ENCODE measurements around the gene ZNF599.
A peak's percentile ranks its signal among the peaks of the same experiment; 100 is the strongest.

The ZNF599 gene

DNA sequence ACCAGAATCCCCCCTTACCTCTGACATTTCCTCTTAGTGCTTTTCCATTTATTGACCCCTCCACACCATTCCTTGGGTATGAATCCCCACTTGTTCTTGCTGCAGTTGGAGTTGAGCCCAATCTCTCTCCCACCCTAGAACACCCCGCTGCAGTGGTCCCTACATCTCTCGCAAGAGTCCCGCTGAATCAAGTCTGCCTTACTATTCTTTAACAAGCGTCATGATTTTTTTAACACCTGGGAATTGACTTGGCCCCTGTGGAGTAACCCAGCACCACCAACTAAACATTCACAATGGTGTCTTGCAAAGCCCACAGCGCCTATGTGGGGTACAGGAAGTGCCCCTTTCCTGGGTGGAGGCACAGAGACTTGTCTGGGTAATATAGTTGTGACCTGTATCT lies 13.2 kb upstream of the ZNF599 start:
- Histone ChIP-seq H3K4me1 (ENCODE audit: control insufficient read depth, insufficient read depth, low read length) (no peaks in the 10 kb centered on the region), H3K36me3 (ENCODE audit: control insufficient read depth, insufficient read depth, low read length) (no peaks in the 10 kb centered on the region), H3K27me3 (ENCODE audit: control insufficient read depth, insufficient read depth, low read length) (no peaks in the 10 kb centered on the region), H3K27ac (ENCODE audit: low read depth, low read length) (no peak overlapping the region), H3K9ac (ENCODE audit: low read length) (no peak overlapping the region), H3K4me3 (ENCODE audit: low read length) (no peak overlapping the region)

DNA sequence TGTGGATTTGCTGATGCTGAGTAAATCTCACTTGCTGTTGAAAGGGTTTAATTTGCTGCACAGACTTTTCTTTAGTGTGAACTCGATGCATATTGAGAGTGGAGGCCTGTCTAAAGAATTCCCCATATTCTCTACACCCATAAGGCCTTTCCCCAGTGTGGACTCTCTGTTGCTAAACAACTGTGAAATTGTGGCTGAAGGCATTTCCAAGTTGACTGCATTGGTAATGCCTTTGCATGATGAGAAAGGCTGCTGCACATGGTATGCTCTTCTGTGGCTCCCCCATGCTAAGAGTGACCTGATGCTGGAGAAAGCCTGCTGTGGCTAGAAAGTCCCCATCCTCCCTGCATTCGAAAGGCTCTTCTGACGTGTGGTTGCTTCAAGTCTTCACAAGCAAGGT lies 6.6 kb upstream of the ZNF599 start:
- Histone ChIP-seq H3K4me3 (ENCODE audit: low read length) (no peak overlapping the region), H3K4me1 (ENCODE audit: control insufficient read depth, insufficient read depth, low read length) (no peaks in the 10 kb centered on the region), H3K9ac (ENCODE audit: low read length) (no peak overlapping the region), H3K36me3 (ENCODE audit: control insufficient read depth, insufficient read depth, low read length) (no peaks in the 10 kb centered on the region), H3K27ac (ENCODE audit: low read depth, low read length) (no peak overlapping the region), H3K27me3 (ENCODE audit: control insufficient read depth, insufficient read depth, low read length) (no peaks in the 10 kb centered on the region)

DNA sequence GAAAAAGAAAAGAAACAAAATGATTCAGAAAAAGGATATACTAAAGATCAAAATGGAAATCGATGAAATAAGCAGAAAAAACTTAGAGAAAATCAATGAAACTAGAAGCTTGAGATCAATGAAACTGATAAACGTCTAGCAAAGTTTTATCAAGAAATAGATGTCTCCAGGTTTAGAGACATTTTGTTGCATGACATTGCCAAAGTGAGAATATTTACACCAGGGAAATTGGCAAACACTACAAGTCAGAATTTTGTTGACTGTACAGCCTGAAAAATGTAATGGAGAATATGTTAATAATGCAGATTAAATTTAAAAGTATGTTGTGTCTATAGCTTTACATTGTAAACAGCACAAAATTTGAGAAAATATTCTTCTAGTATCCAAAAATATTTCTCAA lies 5.3 kb upstream of the ZNF599 start:
- Histone ChIP-seq H3K4me3 (ENCODE audit: low read length) (no peak overlapping the region), H3K9ac (ENCODE audit: low read length) (no peak overlapping the region), H3K27ac (ENCODE audit: low read depth, low read length) (no peak overlapping the region), H3K4me1 (ENCODE audit: control insufficient read depth, insufficient read depth, low read length) (no peaks in the 10 kb centered on the region), H3K36me3 (ENCODE audit: control insufficient read depth, insufficient read depth, low read length) (no peaks in the 10 kb centered on the region), H3K27me3 (ENCODE audit: control insufficient read depth, insufficient read depth, low read length) (no peaks in the 10 kb centered on the region)

DNA sequence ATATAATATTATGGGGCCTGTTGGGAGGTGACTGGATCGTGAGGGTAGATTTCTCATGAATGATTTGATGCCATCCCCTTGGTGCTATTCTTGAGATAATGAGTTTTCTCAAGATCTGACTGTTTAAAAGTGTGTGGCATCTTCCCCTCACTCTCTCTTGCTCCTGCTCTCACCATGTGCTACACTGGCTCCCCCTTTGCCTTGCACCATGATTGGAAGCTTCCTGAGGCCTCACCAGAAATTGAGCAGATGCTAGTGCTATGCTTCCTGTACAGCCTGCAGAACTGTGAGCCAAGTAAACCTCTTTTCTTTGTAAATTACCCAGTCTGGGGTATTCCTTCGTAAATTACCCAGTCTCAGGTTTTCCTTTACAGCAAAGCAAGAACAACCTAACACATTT lies 1.8 kb upstream of the ZNF599 start:
- H3K9ac ChIP-seq (ENCODE audit: low read length) = no peak overlapping the region
- H3K4me1 ChIP-seq (ENCODE audit: control insufficient read depth, insufficient read depth, low read length) = peaks cover 7% of the 10 kb centered on the region
- no peak overlapping the region for H3K27ac ChIP-seq (ENCODE audit: low read depth, low read length)
- H3K36me3 ChIP-seq (ENCODE audit: control insufficient read depth, insufficient read depth, low read length) = no peaks in the 10 kb centered on the region
- no peaks in the 10 kb centered on the region for H3K27me3 ChIP-seq (ENCODE audit: control insufficient read depth, insufficient read depth, low read length)
- H3K4me3 ChIP-seq (ENCODE audit: low read length) = no peak overlapping the region

DNA sequence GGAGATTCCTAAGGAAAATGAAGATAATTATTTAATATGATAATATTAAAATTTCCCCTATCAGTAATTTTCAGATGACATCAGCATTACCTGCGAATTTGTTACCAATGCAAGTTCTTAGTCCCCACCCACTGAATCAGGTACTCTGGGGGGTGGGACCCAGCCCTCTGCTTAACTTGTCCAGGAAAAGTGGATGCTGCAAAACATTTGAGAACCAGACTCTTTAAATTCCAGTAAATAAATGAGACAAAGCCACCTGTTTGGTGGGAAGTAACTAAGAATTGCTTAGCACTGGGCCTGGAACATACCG lies 495 bp upstream of the ZNF599 start:
- Histone ChIP-seq H3K36me3 (ENCODE audit: control insufficient read depth, insufficient read depth, low read length) (peaks cover 5% of the 10 kb centered on the region), H3K9ac (ENCODE audit: low read length) (no peak overlapping the region), H3K27ac (ENCODE audit: low read depth, low read length) (no peak overlapping the region), H3K4me1 (ENCODE audit: control insufficient read depth, insufficient read depth, low read length) (peaks cover 7% of the 10 kb centered on the region), H3K4me3 (ENCODE audit: low read length) (peak overlapping the region; percentile 94), H3K27me3 (ENCODE audit: control insufficient read depth, insufficient read depth, low read length) (no peaks in the 10 kb centered on the region)

DNA sequence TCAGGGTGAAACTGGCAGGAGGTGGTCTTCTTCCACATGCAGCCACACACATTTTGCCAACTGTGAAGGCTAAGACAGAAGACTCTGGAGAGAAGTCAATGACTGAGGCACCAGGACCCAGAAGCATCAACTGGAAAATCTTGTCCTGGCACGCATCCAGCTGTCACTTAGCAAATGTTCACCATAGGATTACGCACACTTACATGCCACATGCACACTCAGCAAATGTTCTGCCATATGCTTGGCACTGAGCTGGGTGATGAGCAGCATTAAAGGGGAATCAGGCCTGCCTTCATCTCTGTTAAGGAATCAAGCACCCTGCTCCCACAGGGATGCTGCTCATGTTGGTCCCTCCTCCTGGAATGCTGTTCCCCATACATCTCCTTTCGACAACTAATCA lies 5.1 kb downstream of the ZNF599 start:
- H3K36me3 ChIP-seq (ENCODE audit: control insufficient read depth, insufficient read depth, low read length) = peaks cover 33% of the 10 kb centered on the region
- peaks cover 7% of the 10 kb centered on the region for H3K4me1 ChIP-seq (ENCODE audit: control insufficient read depth, insufficient read depth, low read length)

DNA sequence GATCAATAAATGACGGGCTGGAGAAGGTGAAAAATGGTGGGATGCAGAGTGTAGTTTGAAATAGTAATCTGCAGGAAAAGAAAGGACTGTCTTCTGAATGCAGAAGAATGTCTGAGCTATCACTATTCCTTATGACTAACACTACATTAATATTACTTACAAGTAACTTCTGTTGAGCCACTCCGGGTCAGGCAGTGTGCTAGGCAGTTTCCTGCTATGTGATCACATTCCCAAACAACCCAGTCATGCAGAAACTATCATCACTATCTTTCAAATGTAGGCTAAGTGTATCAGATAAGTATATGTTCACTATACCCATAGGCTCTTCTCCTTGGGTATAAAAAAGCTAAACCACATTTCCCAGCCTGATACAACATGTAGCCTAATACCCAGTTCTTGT lies 6.6 kb downstream of the ZNF599 start:
- H3K36me3 ChIP-seq (ENCODE audit: control insufficient read depth, insufficient read depth, low read length) = peaks cover 33% of the 10 kb centered on the region
- no peak overlapping the region for H3K9ac ChIP-seq (ENCODE audit: low read length)
- H3K4me1 ChIP-seq (ENCODE audit: control insufficient read depth, insufficient read depth, low read length) = no peaks in the 10 kb centered on the region
- H3K27me3 ChIP-seq (ENCODE audit: control insufficient read depth, insufficient read depth, low read length) = no peaks in the 10 kb centered on the region
- H3K27ac ChIP-seq (ENCODE audit: low read depth, low read length) = no peak overlapping the region
- no peak overlapping the region for H3K4me3 ChIP-seq (ENCODE audit: low read length)

More for the DNA sequence above, 5.1 kb downstream of the ZNF599 start:
- H3K27ac ChIP-seq (ENCODE audit: low read depth, low read length) = no peak overlapping the region
- no peaks in the 10 kb centered on the region for H3K27me3 ChIP-seq (ENCODE audit: control insufficient read depth, insufficient read depth, low read length)
- H3K9ac ChIP-seq (ENCODE audit: low read length) = no peak overlapping the region
- H3K4me3 ChIP-seq (ENCODE audit: low read length) = no peak overlapping the region

DNA sequence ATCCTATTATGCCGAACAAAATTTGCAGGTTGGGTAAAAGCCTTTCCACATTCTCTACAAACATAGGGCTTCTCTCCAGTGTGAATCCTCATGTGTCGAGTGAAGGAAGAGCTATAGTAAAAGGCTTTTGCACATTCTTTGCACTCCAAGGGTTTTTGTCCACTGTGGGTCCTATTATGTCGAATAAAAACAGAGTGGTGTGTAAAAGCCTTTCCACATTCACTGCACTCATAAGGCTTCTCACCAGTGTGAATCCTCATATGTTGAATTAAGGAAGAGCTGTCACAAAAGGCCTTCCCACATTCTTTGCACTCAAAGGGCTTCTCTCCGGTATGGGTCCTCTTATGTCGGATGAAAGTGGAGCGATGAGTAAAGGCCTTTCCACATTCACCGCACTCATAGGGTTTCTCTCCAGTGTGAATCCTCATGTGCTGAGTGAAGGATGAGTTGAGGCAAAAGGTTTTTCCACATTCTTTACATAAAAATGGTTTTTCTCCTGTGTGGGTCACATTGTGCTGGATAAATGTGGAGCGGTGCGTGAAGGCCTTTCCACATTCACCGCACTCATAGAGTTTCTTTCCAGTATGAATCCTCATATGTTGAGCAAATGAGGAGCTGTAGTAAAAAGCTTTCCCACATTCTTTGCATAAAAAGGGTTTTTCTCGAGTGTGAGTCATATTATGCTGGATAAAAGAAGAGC lies 13.6 kb downstream of the ZNF599 start:
- no peak overlapping the region for H3K4me3 ChIP-seq (ENCODE audit: low read length)
- H3K27ac ChIP-seq (ENCODE audit: low read depth, low read length) = no peak overlapping the region
- H3K36me3 ChIP-seq (ENCODE audit: control insufficient read depth, insufficient read depth, low read length) = peaks cover 22% of the 10 kb centered on the region
- H3K27me3 ChIP-seq (ENCODE audit: control insufficient read depth, insufficient read depth, low read length) = no peaks in the 10 kb centered on the region
- H3K9ac ChIP-seq (ENCODE audit: low read length) = no peak overlapping the region
- no peaks in the 10 kb centered on the region for H3K4me1 ChIP-seq (ENCODE audit: control insufficient read depth, insufficient read depth, low read length)

DNA sequence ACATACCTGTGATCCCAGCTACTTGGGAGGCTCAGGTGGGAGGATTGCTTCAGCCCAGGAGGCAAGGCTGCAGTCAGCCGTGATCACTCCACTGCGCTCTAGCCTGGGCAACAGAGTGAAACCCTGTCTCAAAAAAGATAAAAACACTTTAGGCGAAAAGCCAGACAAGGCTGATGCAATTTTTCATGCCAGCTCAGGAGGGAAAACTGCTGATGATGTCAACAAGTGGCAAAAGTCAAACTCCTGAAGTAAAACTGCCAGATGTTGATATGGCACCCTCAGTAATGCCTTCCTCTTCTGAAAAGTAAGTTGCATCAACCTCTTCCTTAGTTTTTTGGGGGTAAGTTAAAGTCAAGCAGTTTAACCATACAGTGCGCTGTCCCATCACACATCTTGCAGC lies 15.6 kb downstream of the ZNF599 start:
- H3K4me3 ChIP-seq (ENCODE audit: low read length) = no peak overlapping the region
- H3K27ac ChIP-seq (ENCODE audit: low read depth, low read length) = no peak overlapping the region
- H3K9ac ChIP-seq (ENCODE audit: low read length) = no peak overlapping the region
- no peaks in the 10 kb centered on the region for H3K27me3 ChIP-seq (ENCODE audit: control insufficient read depth, insufficient read depth, low read length)
- no peaks in the 10 kb centered on the region for H3K4me1 ChIP-seq (ENCODE audit: control insufficient read depth, insufficient read depth, low read length)
- peaks cover 13% of the 10 kb centered on the region for H3K36me3 ChIP-seq (ENCODE audit: control insufficient read depth, insufficient read depth, low read length)

DNA sequence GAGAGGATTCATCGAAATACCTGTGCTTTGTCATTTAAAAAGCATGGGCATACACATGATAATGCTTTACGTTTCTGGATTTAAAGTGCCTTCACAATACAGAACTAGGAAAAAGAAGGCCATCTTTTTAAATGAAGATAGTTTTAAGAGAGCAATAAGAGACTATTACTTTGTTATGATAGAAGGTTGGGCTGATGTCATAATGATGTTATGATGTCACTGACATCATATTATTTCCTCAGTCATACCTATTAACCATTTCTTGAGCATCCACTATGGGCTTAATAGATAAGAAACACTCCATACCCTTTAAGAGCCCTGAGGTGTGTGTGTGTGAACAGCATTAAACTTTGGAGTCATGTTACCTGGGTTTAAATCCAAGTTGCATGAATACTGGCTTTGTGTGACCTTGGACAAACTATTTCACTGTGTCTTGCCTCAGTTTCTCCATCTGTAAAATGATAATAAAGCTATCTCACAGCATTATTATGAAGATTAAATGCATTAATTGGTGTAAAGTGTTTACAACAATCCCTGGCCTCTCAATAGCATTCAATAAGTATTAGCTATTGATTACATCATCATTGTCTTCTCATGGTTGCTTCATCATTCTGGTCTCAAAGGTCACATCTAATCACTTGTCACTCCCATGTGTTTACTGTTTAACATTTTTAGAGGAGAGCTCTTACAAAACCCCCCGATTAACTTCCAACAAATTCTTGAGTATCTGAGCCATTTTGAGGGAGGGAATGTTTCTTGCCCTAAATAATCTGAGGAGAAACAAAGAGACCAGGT lies 27.9 kb downstream of the ZNF599 start:
- no peak overlapping the region for H3K4me3 ChIP-seq (ENCODE audit: low read length)
- peaks cover 7% of the 10 kb centered on the region for H3K36me3 ChIP-seq (ENCODE audit: control insufficient read depth, insufficient read depth, low read length)

DNA sequence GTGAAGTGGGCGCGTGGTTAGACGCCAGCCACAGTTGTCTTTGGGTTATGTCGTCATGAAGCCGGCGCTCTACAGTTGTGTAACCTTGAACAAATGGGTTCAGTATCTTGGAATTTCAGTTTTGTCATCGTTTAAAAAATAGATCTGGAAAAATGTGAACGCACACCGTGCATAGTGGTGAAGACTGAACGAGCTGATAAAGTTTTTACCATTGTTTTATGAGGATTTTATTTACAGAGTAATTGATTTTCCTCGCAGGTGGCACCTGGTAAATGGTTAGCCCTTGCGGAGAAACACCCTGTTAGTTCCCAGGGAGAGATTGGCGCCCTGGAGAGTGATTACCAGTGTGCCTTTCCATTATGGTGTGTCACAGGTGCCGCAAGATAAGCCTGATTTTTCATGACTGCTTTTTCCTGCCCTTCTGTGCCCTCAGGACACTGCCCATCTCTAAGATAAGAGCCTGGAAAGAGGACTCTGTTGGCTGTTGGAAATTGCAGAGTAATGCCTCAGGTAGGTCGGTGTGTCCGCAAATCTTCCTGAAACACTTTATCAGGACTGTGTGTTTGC lies 38.4 kb downstream of the ZNF599 start:
- Histone ChIP-seq H3K4me1 (ENCODE audit: control insufficient read depth, insufficient read depth, low read length) (peaks cover 3% of the 10 kb centered on the region), H3K9ac (ENCODE audit: low read length) (peak overlapping the region; percentile 42), H3K36me3 (ENCODE audit: control insufficient read depth, insufficient read depth, low read length) (peaks cover 20% of the 10 kb centered on the region), H3K27me3 (ENCODE audit: control insufficient read depth, insufficient read depth, low read length) (no peaks in the 10 kb centered on the region), H3K27ac (ENCODE audit: low read depth, low read length) (peak overlapping the region; percentile 98), H3K4me3 (ENCODE audit: low read length) (peak overlapping the region; percentile 89)

More for the DNA sequence above, 27.9 kb downstream of the ZNF599 start:
- no peak overlapping the region for H3K27ac ChIP-seq (ENCODE audit: low read depth, low read length)
- H3K4me1 ChIP-seq (ENCODE audit: control insufficient read depth, insufficient read depth, low read length) = no peaks in the 10 kb centered on the region
- H3K27me3 ChIP-seq (ENCODE audit: control insufficient read depth, insufficient read depth, low read length) = no peaks in the 10 kb centered on the region
- no peak overlapping the region for H3K9ac ChIP-seq (ENCODE audit: low read length)

DNA sequence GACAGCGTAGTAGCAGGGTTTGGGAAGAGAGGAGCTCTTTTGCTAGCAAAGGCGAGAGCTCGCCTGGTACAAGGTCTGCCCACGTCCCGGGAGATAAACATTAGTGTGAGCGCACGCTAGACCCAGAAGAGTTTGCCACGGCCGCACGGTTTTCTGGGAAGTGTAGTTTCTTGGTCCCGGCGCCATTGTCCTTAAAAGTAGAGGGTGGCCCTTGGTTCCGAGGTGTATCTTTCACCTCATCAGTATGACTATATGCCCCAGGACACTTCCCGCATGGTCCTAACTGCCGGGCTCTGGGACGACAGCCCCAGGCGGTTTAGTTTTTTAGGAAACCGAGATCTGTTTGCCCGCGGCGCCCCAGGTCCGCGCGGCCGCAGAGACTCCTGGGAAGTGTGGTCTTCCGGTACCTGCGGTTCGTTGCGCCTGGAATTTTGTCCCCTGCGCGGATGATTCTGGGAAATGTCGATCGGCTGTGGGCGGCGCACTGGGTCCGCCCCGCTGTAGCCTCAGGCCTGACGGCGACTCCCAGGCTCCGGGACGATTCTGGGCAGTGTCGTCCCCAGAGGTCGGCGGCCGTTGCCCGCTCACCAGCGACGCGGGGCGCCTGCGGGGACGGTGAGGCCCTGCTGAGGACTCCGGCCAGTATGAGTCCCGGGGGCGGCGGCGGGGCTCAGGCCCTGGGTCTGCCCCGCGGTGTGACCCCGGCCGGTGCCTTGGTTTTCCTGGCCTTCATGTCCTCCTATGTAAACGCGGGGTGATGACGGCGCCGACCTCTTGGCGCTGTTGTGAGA lies 39.1 kb downstream of the ZNF599 start, which contains the start of gene ZNF181:
ZNF181 (plus strand) TSS at position 498 of the 791 bp plus-strand sequence. CDS start 795 bp downstream, outside the sequence.
- Histone ChIP-seq H3K36me3 (ENCODE audit: control insufficient read depth, insufficient read depth, low read length) (peaks cover 14% of the 10 kb centered on the region), H3K9ac (ENCODE audit: low read length) (peak within 1 kb of the TSS; percentile 63), H3K27me3 (ENCODE audit: control insufficient read depth, insufficient read depth, low read length) (no peaks in the 10 kb centered on the region), H3K4me1 (ENCODE audit: control insufficient read depth, insufficient read depth, low read length) (peaks cover 3% of the 10 kb centered on the region), H3K4me3 (ENCODE audit: low read length) (peak within 1 kb of the TSS; percentile 89), H3K27ac (ENCODE audit: low read depth, low read length) (peak within 1 kb of the TSS; percentile 98)
